Astrocyte of the spinal cord (primary cell): Measurements from ENCODE around the gene PHACTR3.
"Not testable (repeated sequence)": the region's sequence is repeated elsewhere in the genome, so short reads cannot be mapped to it uniquely, and the experiment has no call there.

Source experiments
- DNase-seq: peaks from one replicate; pipeline ENCODE4 v3.0.0; 2011; ENCODE audit warnings: low read depth, low spot score
- H3K4me3 ChIP-seq: 2 replicates; pipeline ENCODE4 v1.5.1; 2011; ENCODE audit warnings: low read depth, mild to moderate bottlenecking, low read length, moderate library complexity
- CTCF ChIP-seq: IDR thresholded peaks from 2 replicates; pipeline ENCODE4 v1.5.1; 2012; ENCODE audit warnings: low read depth, mild to moderate bottlenecking, low read length, inconsistent platforms
- in situ Hi-C: cut with HindIII; loops from 2 replicates; pipeline ENCODE4 v1.10.0; 2017; ENCODE audit warnings: low sequenced_read_pairs

The PHACTR3 gene

GRCh38 chr20:59839400-59839799 lies 235.1 kb downstream of the PHACTR3 start:
- DNase-seq: no peak
- no peak overlapping the region for H3K4me3 ChIP-seq
- in situ Hi-C loops: no loop called here
- TF ChIP-seq CTCF: no peak

- in situ Hi-C loops: no loop called here
- no peak overlapping the region for H3K4me3 ChIP-seq
- DNase-seq: no peak
- no peak for TF ChIP-seq CTCF
These were observed 241.1 kb downstream of the PHACTR3 start for GRCh38 chr20:59845472-59845871.

- no peak overlapping the region for H3K4me3 ChIP-seq
- in situ Hi-C loops: no loop called here
- TF ChIP-seq CTCF: no peak
- no peak for DNase-seq
These were observed 243.8 kb downstream of the PHACTR3 start for GRCh38 chr20:59848182-59848581.

GRCh38 chr20:59850018-59850641 lies 245.8 kb downstream of the PHACTR3 start:
- TF ChIP-seq CTCF: peak; percentile 58
- no peak overlapping the region for H3K4me3 ChIP-seq
- peak; percentile 58 for DNase-seq
- in situ Hi-C loops: no loop called here

GRCh38 chr20:59856526-59856925 lies 252.2 kb downstream of the PHACTR3 start:
- H3K4me3 ChIP-seq, in situ Hi-C loops, DNase-seq: not testable (repeated sequence)

- H3K4me3 ChIP-seq, DNase-seq, in situ Hi-C loops: not testable (repeated sequence)
These were observed 252.6 kb downstream of the PHACTR3 start for GRCh38 chr20:59856941-59857340.

- DNase-seq: no peak
- TF ChIP-seq CTCF: no peak
- H3K4me3 ChIP-seq: no peak overlapping the region
- in situ Hi-C loops: no loop called here
These were observed 253.6 kb downstream of the PHACTR3 start for GRCh38 chr20:59857966-59858365.

GRCh38 chr20:59858425-59858824 lies 254.1 kb downstream of the PHACTR3 start:
- in situ Hi-C loops: no loop called here

More at GRCh38 chr20:59858425-59858824, 254.1 kb downstream of the PHACTR3 start:
- no peak for TF ChIP-seq CTCF
- no peak overlapping the region for H3K4me3 ChIP-seq
- DNase-seq: no peak
